Stimulated activated CD4-positive, alpha-beta T cell treated with anti-CD3 and anti-CD28 coated beads, Interleukin-2, amount 100 ng/mL, for 24 hours (primary cell): ENCODE measurements around the gene NEFH.

Source experiments
- DNase-seq, 2 donors: peaks; one replicate each; pipeline ENCODE4 v3.0.0-alpha.2; 2020

NEFH gene

GRCh38 chr22:29503811-29504372, 23.9 kb downstream of the NEFH start:
- no peak for DNase-seq

- no peak for DNase-seq
Measured at GRCh38 chr22:29509298-29509697, 29.3 kb downstream of the NEFH start.

GRCh38 chr22:29509815-29510214, 29.8 kb downstream of the NEFH start:
- DNase-seq = no peak

- no peak for DNase-seq
Measured at GRCh38 chr22:29510542-29510941, 30.5 kb downstream of the NEFH start.

GRCh38 chr22:29511126-29511862, 31.3 kb downstream of the NEFH start:
- DNase-seq = no peak

GRCh38 chr22:29512031-29512430, 32.0 kb downstream of the NEFH start:
- DNase-seq = no peak

GRCh38 chr22:29517215-29517908, 37.3 kb downstream of the NEFH start:
- DNase-seq = no peak

- DNase-seq = no peak
Measured at GRCh38 chr22:29518427-29518826, 38.4 kb downstream of the NEFH start.

GRCh38 chr22:29519996-29520395, 40.0 kb downstream of the NEFH start:
- DNase-seq = no peak

- no peak for DNase-seq
Measured at GRCh38 chr22:29520851-29521250, 40.8 kb downstream of the NEFH start.

- DNase-seq = no peak
Measured at GRCh38 chr22:29521526-29521925, 41.5 kb downstream of the NEFH start.

GRCh38 chr22:29523761-29524160, 43.7 kb downstream of the NEFH start:
- no peak for DNase-seq

- peak; percentile 24 to 27 for DNase-seq
Measured at GRCh38 chr22:29524442-29525191, 44.6 kb downstream of the NEFH start.

GRCh38 chr22:29528144-29528543, 48.1 kb downstream of the NEFH start:
- DNase-seq = no peak

- DNase-seq = no peak
Measured at GRCh38 chr22:29530716-29531115, 50.7 kb downstream of the NEFH start.

- no peak for DNase-seq
Measured at GRCh38 chr22:29531419-29531818, 51.4 kb downstream of the NEFH start.

GRCh38 chr22:29536411-29536810, 56.4 kb downstream of the NEFH start:
- no peak for DNase-seq

- DNase-seq = no peak
Measured at GRCh38 chr22:29539105-29539504, 59.1 kb downstream of the NEFH start.
